LNCaP clone FGC (cell line): Measurements from ENCODE around the gene GALNT6.

Experiments
- DNase-seq: peaks from one replicate; pipeline ENCODE4 v3.0.0-alpha.2; 2011; ENCODE audit warnings: low read depth
- H3K4me3 ChIP-seq: 2 replicates; pipeline ENCODE4 v1.5.1; 2011; ENCODE audit warnings: mild to moderate bottlenecking, low read depth, low read length, control low read depth
- TF ChIP-seq, protein P1 (sequence below): IDR thresholded peaks from 2 replicates; pipeline ENCODE4 v1.5.1; 2012; ENCODE audit warnings: mild to moderate bottlenecking; ENCODE audit not compliant: control insufficient read depth, insufficient read depth; ENCODE audit errors: extremely low read depth

GALNT6 gene

DNA sequence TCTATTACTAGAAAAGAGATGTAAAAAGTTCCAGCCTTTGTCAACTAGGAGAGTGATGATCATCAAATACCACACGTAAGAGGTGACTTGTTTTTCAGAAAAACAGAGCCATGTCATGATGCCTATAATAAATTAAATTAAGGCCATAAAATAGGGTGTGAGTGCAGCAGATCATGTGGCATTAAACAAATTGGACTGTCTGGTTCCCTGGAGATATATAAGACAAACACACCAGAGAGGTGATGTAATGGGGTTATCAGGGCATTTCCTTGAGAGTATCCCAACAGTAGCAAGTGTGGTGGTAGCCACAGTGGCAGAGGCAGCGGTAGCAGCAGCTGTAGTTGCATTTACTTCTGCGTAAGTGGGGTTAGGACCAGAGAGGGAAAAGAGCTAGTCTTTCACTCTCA is 14.6 kb upstream of the GALNT6 start:
- DNase-seq = peak; percentile 34
- no peak overlapping the region for H3K4me3 ChIP-seq
- TF ChIP-seq, protein P1, sequence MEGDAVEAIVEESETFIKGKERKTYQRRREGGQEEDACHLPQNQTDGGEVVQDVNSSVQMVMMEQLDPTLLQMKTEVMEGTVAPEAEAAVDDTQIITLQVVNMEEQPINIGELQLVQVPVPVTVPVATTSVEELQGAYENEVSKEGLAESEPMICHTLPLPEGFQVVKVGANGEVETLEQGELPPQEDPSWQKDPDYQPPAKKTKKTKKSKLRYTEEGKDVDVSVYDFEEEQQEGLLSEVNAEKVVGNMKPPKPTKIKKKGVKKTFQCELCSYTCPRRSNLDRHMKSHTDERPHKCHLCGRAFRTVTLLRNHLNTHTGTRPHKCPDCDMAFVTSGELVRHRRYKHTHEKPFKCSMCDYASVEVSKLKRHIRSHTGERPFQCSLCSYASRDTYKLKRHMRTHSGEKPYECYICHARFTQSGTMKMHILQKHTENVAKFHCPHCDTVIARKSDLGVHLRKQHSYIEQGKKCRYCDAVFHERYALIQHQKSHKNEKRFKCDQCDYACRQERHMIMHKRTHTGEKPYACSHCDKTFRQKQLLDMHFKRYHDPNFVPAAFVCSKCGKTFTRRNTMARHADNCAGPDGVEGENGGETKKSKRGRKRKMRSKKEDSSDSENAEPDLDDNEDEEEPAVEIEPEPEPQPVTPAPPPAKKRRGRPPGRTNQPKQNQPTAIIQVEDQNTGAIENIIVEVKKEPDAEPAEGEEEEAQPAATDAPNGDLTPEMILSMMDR = no peak

DNA sequence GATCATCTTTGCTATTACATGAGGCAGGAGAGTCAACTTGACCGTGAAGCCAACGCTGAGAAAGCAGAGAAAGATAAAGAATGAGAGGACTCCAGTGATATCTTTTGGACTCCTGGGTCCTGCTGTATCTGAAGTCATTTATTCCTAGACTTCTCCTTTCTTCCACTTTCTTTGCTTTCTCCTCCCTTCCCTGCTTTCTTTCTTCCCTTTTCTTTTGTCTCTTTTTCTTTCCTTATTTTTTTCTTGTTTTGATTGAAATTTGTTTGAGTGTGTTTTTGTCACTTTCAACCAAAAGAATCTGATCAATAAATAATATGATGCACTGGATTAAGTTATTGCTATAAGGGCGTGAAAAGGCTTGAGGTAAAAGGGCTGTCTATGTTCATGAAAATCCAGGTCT is 13.4 kb upstream of the GALNT6 start:
- TF ChIP-seq, protein P1 = no peak
- no peak overlapping the region for H3K4me3 ChIP-seq
- no peak for DNase-seq

DNA sequence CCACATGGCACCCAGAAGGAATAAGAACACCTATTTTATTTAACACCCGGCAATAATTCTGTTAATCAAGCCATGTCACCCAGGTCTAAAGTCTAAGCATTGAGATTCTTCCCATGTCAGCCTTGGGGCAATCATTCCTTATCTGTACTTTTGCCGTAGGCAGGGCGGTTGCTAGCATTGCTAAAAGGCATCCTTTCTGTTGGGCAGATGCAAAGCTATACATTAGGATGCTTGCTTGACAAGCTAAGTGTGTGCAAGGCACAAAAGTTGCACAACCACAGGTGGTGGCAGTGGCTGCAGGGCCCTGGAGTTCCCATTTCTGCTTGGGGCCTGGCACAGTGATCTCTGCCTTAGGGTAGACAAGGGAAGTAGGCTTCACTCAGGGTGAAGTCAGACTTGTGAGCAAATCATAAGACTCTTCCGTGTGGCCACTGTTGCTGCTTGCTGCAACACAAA is 12.5 kb upstream of the GALNT6 start:
- no peak for DNase-seq
- TF ChIP-seq, protein P1 = no peak
- H3K4me3 ChIP-seq = no peak overlapping the region

DNA sequence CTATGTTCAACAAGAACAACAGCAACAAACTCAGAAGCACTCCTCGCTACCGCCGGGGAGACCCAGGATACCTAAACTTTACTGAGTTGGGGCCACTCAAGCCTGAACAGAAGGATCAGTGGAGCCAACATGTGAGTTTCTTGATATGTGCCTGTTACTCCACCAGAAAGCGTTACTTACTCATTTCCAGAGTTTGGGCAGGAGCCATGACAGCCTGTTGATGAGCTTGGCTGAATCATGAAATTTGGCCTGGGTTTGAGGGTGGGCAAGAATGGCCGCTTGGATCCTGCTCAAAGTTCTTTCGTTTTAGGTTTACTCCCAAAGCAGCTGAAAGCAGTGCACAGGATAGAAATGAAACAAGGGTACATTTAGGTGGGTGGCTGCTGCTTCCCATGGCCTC is 12.0 kb upstream of the GALNT6 start:
- H3K4me3 ChIP-seq = no peak overlapping the region
- TF ChIP-seq, protein P1 = no peak
- DNase-seq = no peak

DNA sequence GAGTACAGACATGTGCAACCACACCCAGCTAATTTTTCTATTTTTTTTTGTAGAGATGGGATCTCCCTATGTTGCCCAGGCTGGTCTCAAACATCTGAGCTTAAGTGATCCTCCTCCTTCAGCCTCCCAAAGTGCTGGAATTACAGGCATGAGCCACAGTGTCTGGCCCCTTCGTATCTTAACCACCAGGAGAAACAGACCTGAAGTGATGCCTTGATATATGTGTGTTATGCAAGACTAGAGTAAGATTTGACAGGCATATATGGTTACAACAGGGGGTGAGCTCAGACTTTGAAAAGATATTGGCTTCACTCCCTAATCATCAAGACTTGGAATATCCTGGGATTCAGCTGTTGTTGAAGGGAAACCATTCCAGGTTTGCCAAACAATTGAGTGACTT is 10.7 kb upstream of the GALNT6 start:
- DNase-seq = no peak
- H3K4me3 ChIP-seq = no peak overlapping the region
- TF ChIP-seq, protein P1 = no peak

DNA sequence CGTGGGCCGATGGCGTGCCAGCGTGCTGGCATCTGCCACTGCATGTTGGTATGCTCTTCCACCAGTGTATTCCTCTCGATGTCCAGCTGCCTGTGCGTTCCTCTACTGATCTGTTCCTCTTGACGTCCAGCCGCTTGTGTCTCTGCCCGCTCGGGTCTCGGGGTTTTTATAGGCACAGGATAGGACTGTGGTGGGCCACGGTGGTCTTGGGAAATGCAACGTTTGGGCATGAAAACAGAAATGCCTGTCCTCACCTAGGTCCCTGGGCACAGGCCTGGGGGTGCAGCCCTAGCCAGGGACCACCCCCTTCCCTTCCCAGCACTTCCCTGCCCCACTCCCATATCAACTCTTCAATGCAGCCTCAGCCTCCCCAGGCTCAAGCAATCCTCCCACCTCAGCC is 10.3 kb upstream of the GALNT6 start:
- no peak for DNase-seq
- H3K4me3 ChIP-seq = no peak overlapping the region
- TF ChIP-seq, protein P1 = no peak

DNA sequence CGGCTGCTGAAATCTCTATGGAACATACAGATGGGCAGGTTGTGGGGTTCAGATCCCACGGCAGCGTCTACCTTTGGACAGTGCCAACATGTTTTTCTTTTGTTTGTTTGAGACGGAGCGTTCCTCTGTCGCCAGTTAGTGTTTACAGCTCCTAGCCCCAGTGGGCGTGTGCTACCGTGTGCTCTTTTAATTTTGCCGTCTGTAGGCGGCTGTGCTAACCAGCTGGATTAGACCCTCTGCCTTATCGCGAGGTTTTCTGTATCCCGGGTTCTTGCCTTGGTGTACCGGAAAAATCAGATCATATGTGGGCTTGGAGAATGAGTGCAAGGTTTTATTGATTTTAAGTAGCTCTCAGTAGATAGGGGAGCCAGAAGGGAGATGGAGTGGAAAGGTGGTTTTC is 9.8 kb upstream of the GALNT6 start:
- no peak for DNase-seq
- no peak overlapping the region for H3K4me3 ChIP-seq
- TF ChIP-seq, protein P1 = no peak
